CD4-positive, alpha-beta memory T cell (primary cell): ENCODE data around the gene AHNAK. TPM values are rescaled to one million over a fixed set of nuclear protein-coding genes. Genes with fewer than 3 reads are reported as not detected.

ENCODE experiments used
- CTCF ChIA-PET: fragments of 350-600 bp; sonication (Branson Sonifier 250); formaldehyde crosslinking; loops from one replicate; lab custom pipeline; 2021; ENCODE audit warnings: inconsistent platforms; ENCODE audit not compliant: partially characterized antibody; lab: Charles Lee
- POLR2A ChIA-PET: fragments of 350-600 bp; sonication (Branson Sonifier 250); formaldehyde crosslinking; loops from one replicate; lab custom pipeline; 2021; ENCODE audit not compliant: partially characterized antibody; lab: Charles Lee
- DNase-seq, 5 donors: peaks; one replicate each; pipeline versions ENCODE4 v3.0.0 to v3.0.0-alpha.2; 2020 to 2022; ENCODE audit warnings: mixed read lengths in 1 of 5
- H3K27ac ChIP-seq: one replicate; pipeline ENCODE4 v1.7.0; 2013; ENCODE audit warnings: low read depth, low read length
- H3K27me3 ChIP-seq: 2 replicates; pipeline ENCODE4 v1.7.0; 2013; ENCODE audit warnings: mild to moderate bottlenecking, low read length, moderate library complexity; ENCODE audit not compliant: insufficient read depth
- H3K36me3 ChIP-seq: 2 replicates; pipeline ENCODE4 v1.7.0; 2013; ENCODE audit warnings: mild to moderate bottlenecking, low read length, moderate library complexity; ENCODE audit not compliant: insufficient read depth
- H3K4me1 ChIP-seq: 2 replicates; pipeline ENCODE4 v1.7.0; 2013; ENCODE audit warnings: mild to moderate bottlenecking, low read length, moderate library complexity; ENCODE audit not compliant: insufficient read depth
- H3K4me3 ChIP-seq, 2 donors: one replicate each; pipeline ENCODE4 v1.7.0; 2013; ENCODE audit warnings: low read length in 2 of 2, mild to moderate bottlenecking in 1 of 2
- H3K9me3 ChIP-seq, 2 donors: one replicate each; pipeline ENCODE4 v1.7.0; 2013; ENCODE audit warnings: low read length in 2 of 2, control low read depth in 1 of 2; ENCODE audit not compliant: control insufficient read depth in 1 of 2
- H3K27ac Mint-ChIP-seq, 7 donors: one replicate each; pipeline ENCODE4 v1.8.0; 2020 to 2021; ENCODE audit warnings: mixed read lengths in 7 of 7, mild to moderate bottlenecking in 6 of 7, inconsistent platforms in 3 of 7, moderate library complexity in 3 of 7
- H3K27me3 Mint-ChIP-seq, 2 donors: one replicate each; pipeline ENCODE4 v1.8.0; 2020 to 2021; ENCODE audit warnings: mixed read lengths in 2 of 2
- H3K36me3 Mint-ChIP-seq, 2 donors: one replicate each; pipeline ENCODE4 v1.8.0; 2020 to 2021; ENCODE audit warnings: mixed read lengths in 2 of 2, inconsistent platforms in 1 of 2, mild to moderate bottlenecking in 1 of 2
- H3K4me1 Mint-ChIP-seq, 4 donors: one replicate each; pipeline ENCODE4 v1.8.0; 2020 to 2021; ENCODE audit warnings: mixed read lengths in 4 of 4, mild to moderate bottlenecking in 1 of 4
- H3K4me3 Mint-ChIP-seq, 8 donors: one replicate each; pipeline ENCODE4 v1.8.0; 2020 to 2021; ENCODE audit warnings: mixed read lengths in 8 of 8, mild to moderate bottlenecking in 7 of 8, moderate library complexity in 6 of 8, inconsistent platforms in 3 of 8
- H3K9me3 Mint-ChIP-seq, 8 donors: one replicate each; pipeline ENCODE4 v1.8.0; 2020 to 2021; ENCODE audit warnings: mixed read lengths in 8 of 8, mild to moderate bottlenecking in 5 of 8, inconsistent platforms in 3 of 8, moderate library complexity in 1 of 8
- intact Hi-C: fragments of 100-400 bp; cut with micrococcal nuclease; formaldehyde crosslinking; loops from one replicate; pipeline ENCODE4 v1.15.1; 2023
- polyA plus RNA-seq, 2 donors: library from polyadenylated mRNA; unstranded; fragments of 300-500 nt; fragmentation: Illumina TruSeq; gene quantifications; one replicate each; pipeline ENCODE4 v1.2.3, GENCODE V29; 2021
- total RNA-seq, 2 experiments: library from RNA; stranded (reverse); gene quantifications; one replicate each; pipeline ENCODE4 v1.2.3, GENCODE V29; 2021

Gene AHNAK
- total and polyA plus RNA-seq, 4 experiments from 2014 or later = 23.5 to 573 (median 372) TPM

GRCh38 chr11:62536301-62536957 is 10.2 kb downstream of the AHNAK start:
- Histone ChIP-seq H3K36me3 (peaks cover 56% of the 10 kb centered on the region), H3K27ac (no peak overlapping the region), H3K9me3 (no peaks in the 10 kb centered on the region), H3K4me3 (no peak overlapping the region), H3K4me1 (peaks cover 42% of the 10 kb centered on the region), H3K27me3 (no peaks in the 10 kb centered on the region)
- Mint-ChIP-seq H3K9me3 (peaks cover 0 to 8% (median 0%) of the 10 kb centered on the region in 8 donors), H3K27ac (peak overlapping the region in 6 of 7 donors; percentile 52 to 99 (median 76)), H3K4me3 (peak overlapping the region in 1 of 8 donors; percentile 36), H3K27me3 (no peaks in the 10 kb centered on the region), H3K36me3 (peaks cover 49 to 64% of the 10 kb centered on the region in 2 donors), H3K4me1 (peaks cover 33 to 71% (median 53%) of the 10 kb centered on the region in 4 donors)
- ChIA-PET CTCF (interaction anchor here (0.9 to 13.4 kb wide), 3 partner anchors 19 to 112 kb away, joined by 3 to 450 read pairs (median 151); no protein-coding TSS in a partner anchor), POLR2A (interaction anchor here (0.6 to 16.0 kb wide), 2 partner anchors 19 to 25 kb away, joined by 3 to 751 read pairs; no protein-coding TSS in a partner anchor)
- DNase-seq = peak in 1 of 5 donors; percentile 27
- intact Hi-C loops = no loop called here

- Histone ChIP-seq H3K27me3 (no peaks in the 10 kb centered on the region), H3K27ac (no peak overlapping the region), H3K36me3 (peaks cover 62% of the 10 kb centered on the region), H3K9me3 (no peaks in the 10 kb centered on the region), H3K4me3 (no peak overlapping the region), H3K4me1 (peaks cover 36% of the 10 kb centered on the region)
- H3K27ac Mint-ChIP-seq = peak overlapping the region in 3 of 7 donors; percentile 29 to 99 (median 77)
- H3K9me3 Mint-ChIP-seq = peaks cover 0 to 8% (median 0%) of the 10 kb centered on the region in 8 donors
- peaks cover 30 to 71% (median 52%) of the 10 kb centered on the region in 4 donors for H3K4me1 Mint-ChIP-seq
- H3K4me3 Mint-ChIP-seq = no peak overlapping the region
- intact Hi-C loops = no loop called here
- CTCF ChIA-PET = interaction anchor here (11.5 to 13.4 kb wide), 2 partner anchors 20 to 111 kb away, joined by 151 to 450 read pairs; no protein-coding TSS in a partner anchor
- H3K27me3 Mint-ChIP-seq = no peaks in the 10 kb centered on the region
- POLR2A ChIA-PET = interaction anchor here (0.6 to 16.0 kb wide), 2 partner anchors 20 to 24 kb away, joined by 3 to 751 read pairs; no protein-coding TSS in a partner anchor
- peaks cover 50 to 64% of the 10 kb centered on the region in 2 donors for H3K36me3 Mint-ChIP-seq
- DNase-seq = peak in 1 of 5 donors; percentile 30
These were observed 10.8 kb downstream of the AHNAK start for GRCh38 chr11:62535802-62536201.

GRCh38 chr11:62534779-62535545 is 11.6 kb downstream of the AHNAK start:
- H3K9me3 Mint-ChIP-seq = peaks cover 0 to 11% (median 0%) of the 10 kb centered on the region in 8 donors
- Histone ChIP-seq H3K36me3 (peaks cover 69% of the 10 kb centered on the region), H3K9me3 (no peaks in the 10 kb centered on the region), H3K27ac (no peak overlapping the region), H3K27me3 (no peaks in the 10 kb centered on the region), H3K4me1 (peaks cover 27% of the 10 kb centered on the region), H3K4me3 (no peak overlapping the region)
- H3K27me3 Mint-ChIP-seq = no peaks in the 10 kb centered on the region
- intact Hi-C loops = no loop called here
- ChIA-PET CTCF (interaction anchor here (1.3 to 13.4 kb wide), 3 partner anchors 21 to 140 kb away, joined by 4 to 450 read pairs (median 151); no protein-coding TSS in a partner anchor), POLR2A (interaction anchor here (16.0 kb wide), 1 partner anchor 21 kb away, joined by 751 read pairs; no protein-coding TSS in a partner anchor)
- peak overlapping the region in 3 of 8 donors; percentile 10 to 28 (median 21) for H3K4me3 Mint-ChIP-seq
- peaks cover 28 to 71% (median 51%) of the 10 kb centered on the region in 4 donors for H3K4me1 Mint-ChIP-seq
- H3K36me3 Mint-ChIP-seq = peaks cover 59 to 71% of the 10 kb centered on the region in 2 donors
- DNase-seq = peak in 1 of 5 donors; percentile 32
- H3K27ac Mint-ChIP-seq = peak overlapping the region; percentile 20 to 84 (median 79)

GRCh38 chr11:62532096-62532495 is 14.5 kb downstream of the AHNAK start:
- Histone ChIP-seq H3K4me1 (no peaks in the 10 kb centered on the region), H3K27ac (no peak overlapping the region), H3K27me3 (no peaks in the 10 kb centered on the region), H3K4me3 (no peak overlapping the region), H3K36me3 (peaks cover 92% of the 10 kb centered on the region), H3K9me3 (no peaks in the 10 kb centered on the region)
- peak in 1 of 5 donors; percentile 5 for DNase-seq
- Mint-ChIP-seq H3K36me3 (peaks cover 85 to 86% of the 10 kb centered on the region in 2 donors), H3K27ac (peak overlapping the region in 5 of 7 donors; percentile 55 to 81 (median 74)), H3K9me3 (peaks cover 0 to 11% (median 0%) of the 10 kb centered on the region in 8 donors), H3K4me1 (peaks cover 24 to 78% (median 54%) of the 10 kb centered on the region in 4 donors), H3K27me3 (no peaks in the 10 kb centered on the region), H3K4me3 (peak overlapping the region in 1 of 8 donors; percentile 26)
- intact Hi-C loops = no loop called here
- POLR2A ChIA-PET = no interaction called here
- CTCF ChIA-PET = interaction anchor here (2.1 kb wide), 1 partner anchor 11 kb away, joined by 6 read pairs; no protein-coding TSS in a partner anchor

GRCh38 chr11:62516736-62517371 is 29.8 kb downstream of the AHNAK start:
- ChIA-PET POLR2A (no interaction called here), CTCF (interaction anchor here (1.7 to 1.8 kb wide), 2 partner anchors 26 to 43 kb away, joined by 7 read pairs; no protein-coding TSS in a partner anchor)
- Mint-ChIP-seq H3K36me3 (peaks cover 49 to 81% of the 10 kb centered on the region in 2 donors), H3K27me3 (no peaks in the 10 kb centered on the region), H3K4me1 (peaks cover 12 to 61% (median 28%) of the 10 kb centered on the region in 4 donors), H3K27ac (peak overlapping the region in 4 of 7 donors; percentile 27 to 74 (median 60)), H3K9me3 (no peaks in the 10 kb centered on the region), H3K4me3 (peak overlapping the region in 1 of 8 donors; percentile 1)
- Histone ChIP-seq H3K4me3 (no peak overlapping the region), H3K36me3 (peaks cover 73% of the 10 kb centered on the region), H3K27me3 (no peaks in the 10 kb centered on the region), H3K27ac (no peak overlapping the region), H3K9me3 (no peaks in the 10 kb centered on the region), H3K4me1 (peaks cover 11% of the 10 kb centered on the region)
- DNase-seq = no peak
- intact Hi-C loops = no loop called here

- H3K4me3 Mint-ChIP-seq = no peak overlapping the region
- ChIA-PET CTCF (interaction anchor here (1.2 to 1.6 kb wide), 2 partner anchors 29 to 89 kb away, joined by 3 to 4 read pairs; no protein-coding TSS in a partner anchor), POLR2A (interaction anchor here (1.1 to 1.6 kb wide), 2 partner anchors 30 to 89 kb away, joined by 3 to 5 read pairs; no protein-coding TSS in a partner anchor)
- H3K27me3 Mint-ChIP-seq = no peaks in the 10 kb centered on the region
- Histone ChIP-seq H3K9me3 (no peaks in the 10 kb centered on the region), H3K36me3 (peaks cover 46% of the 10 kb centered on the region), H3K4me3 (no peak overlapping the region), H3K27ac (no peak overlapping the region), H3K27me3 (no peaks in the 10 kb centered on the region), H3K4me1 (peaks cover 7% of the 10 kb centered on the region)
- peaks cover 0 to 2% (median 0%) of the 10 kb centered on the region in 8 donors for H3K9me3 Mint-ChIP-seq
- peaks cover 29 to 54% of the 10 kb centered on the region in 2 donors for H3K36me3 Mint-ChIP-seq
- peaks cover 11 to 34% (median 17%) of the 10 kb centered on the region in 4 donors for H3K4me1 Mint-ChIP-seq
- H3K27ac Mint-ChIP-seq = peak overlapping the region in 5 of 7 donors; percentile 6 to 85 (median 53)
- intact Hi-C loops = no loop called here
- DNase-seq = no peak
These were observed 32.5 kb downstream of the AHNAK start for GRCh38 chr11:62514151-62514550.
